ENCODE results near the gene ZNF785. TPM values are rescaled to one million over a fixed set of nuclear protein-coding genes. Genes with fewer than 3 reads are reported as not detected.

The ZNF785 gene
- total RNA-seq, 1 experiment from 2014 or later: 18.8 TPM

DNA sequence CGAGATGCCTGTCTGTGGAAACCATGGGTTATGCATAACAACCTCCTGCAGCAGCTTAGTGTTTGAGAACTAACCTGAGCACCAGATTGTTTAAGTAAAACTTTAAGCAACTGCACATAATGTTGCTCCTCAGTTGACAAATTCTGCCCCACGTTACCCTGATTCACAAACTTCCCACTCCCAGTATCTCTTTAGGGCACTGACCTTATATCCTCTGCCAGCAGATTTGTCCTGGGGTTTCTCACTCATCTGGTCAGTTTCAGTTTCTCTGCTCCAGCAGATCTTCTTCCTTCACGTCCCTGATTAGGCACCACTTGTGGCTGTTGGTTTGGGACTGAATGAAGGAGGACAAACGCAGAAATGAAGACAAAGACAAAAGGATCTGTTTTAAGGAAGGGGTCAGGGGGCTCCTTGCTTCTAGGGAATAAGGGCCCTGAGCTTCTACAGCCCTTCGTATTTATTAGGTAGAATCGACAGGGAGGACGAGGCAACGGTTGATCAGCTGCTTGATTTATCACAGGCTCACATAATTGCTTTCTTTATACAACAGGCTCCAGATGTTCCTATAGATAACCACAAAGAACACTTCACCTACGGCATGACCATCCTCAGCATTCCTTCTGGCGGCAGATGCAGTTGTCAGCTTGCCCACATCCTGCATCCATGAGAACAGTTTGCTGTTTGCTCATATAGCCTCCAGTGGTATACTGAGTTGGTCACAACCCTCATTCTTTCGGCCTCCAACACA lies 38.2 kb upstream of the ZNF785 start:
- TF ChIP-seq, protein P1, sequence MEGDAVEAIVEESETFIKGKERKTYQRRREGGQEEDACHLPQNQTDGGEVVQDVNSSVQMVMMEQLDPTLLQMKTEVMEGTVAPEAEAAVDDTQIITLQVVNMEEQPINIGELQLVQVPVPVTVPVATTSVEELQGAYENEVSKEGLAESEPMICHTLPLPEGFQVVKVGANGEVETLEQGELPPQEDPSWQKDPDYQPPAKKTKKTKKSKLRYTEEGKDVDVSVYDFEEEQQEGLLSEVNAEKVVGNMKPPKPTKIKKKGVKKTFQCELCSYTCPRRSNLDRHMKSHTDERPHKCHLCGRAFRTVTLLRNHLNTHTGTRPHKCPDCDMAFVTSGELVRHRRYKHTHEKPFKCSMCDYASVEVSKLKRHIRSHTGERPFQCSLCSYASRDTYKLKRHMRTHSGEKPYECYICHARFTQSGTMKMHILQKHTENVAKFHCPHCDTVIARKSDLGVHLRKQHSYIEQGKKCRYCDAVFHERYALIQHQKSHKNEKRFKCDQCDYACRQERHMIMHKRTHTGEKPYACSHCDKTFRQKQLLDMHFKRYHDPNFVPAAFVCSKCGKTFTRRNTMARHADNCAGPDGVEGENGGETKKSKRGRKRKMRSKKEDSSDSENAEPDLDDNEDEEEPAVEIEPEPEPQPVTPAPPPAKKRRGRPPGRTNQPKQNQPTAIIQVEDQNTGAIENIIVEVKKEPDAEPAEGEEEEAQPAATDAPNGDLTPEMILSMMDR (conservative IDR thresholded peaks at IDR 0.05): no peak
- H3K4me1 Mint-ChIP-seq: peaks cover 12 to 13% of the 10 kb centered on the region in 2 experiments
- no peak overlapping the region for H2AFZ ChIP-seq (ENCODE audit: low read length)

More for the DNA sequence above, 38.2 kb upstream of the ZNF785 start:
- Histone ChIP-seq H3K79me1 (ENCODE audit: insufficient read depth, low read depth, low read length, poor library complexity, severe bottlenecking) (no peaks in the 10 kb centered on the region), H3T11ph (ENCODE audit: low read length) (no peak overlapping the region), H4K5ac (ENCODE audit: insufficient read length, low read depth, low read length) (no peak overlapping the region), H3K18ac (ENCODE audit: insufficient read length, low read depth, low read length) (no peak overlapping the region), H2AK5ac (ENCODE audit: insufficient read length, low read length) (no peak overlapping the region), H3K27ac (ENCODE audit: insufficient read length, low read depth, low read length) (no peak overlapping the region), H3K23ac (ENCODE audit: insufficient read length, low read depth, low read length) (no peak overlapping the region), H3K27me3 (ENCODE audit: insufficient read depth, low read length) (no peaks in the 10 kb centered on the region), H3K23me2 (ENCODE audit: insufficient read length, low read depth, low read length, poor library complexity, severe bottlenecking) (no peaks in the 10 kb centered on the region), H3K79me2 (ENCODE audit: insufficient read depth, low read length) (no peaks in the 10 kb centered on the region), H3K4ac (ENCODE audit: low read depth, low read length) (no peak overlapping the region), H3K4me1 (ENCODE audit: insufficient read depth, low read length) (no peaks in the 10 kb centered on the region), H2BK12ac (ENCODE audit: insufficient read length, low read depth, low read length) (no peak overlapping the region), H3K9me3 (ENCODE audit: control insufficient read depth, low read depth, low read length) (no peaks in the 10 kb centered on the region), H2BK20ac (ENCODE audit: low read depth, low read length, poor library complexity, severe bottlenecking) (no peak overlapping the region), H2BK120ac (ENCODE audit: low read depth, low read length, poor library complexity, severe bottlenecking) (no peak overlapping the region), H4K20me1 (ENCODE audit: control insufficient read depth, insufficient read depth, insufficient read length) (no peaks in the 10 kb centered on the region), H3K9ac (ENCODE audit: extremely low read depth, insufficient read length, low read length) (no peak overlapping the region), H2BK15ac (ENCODE audit: low read depth, low read length) (no peak overlapping the region), H3K14ac (ENCODE audit: insufficient read depth, low read length) (no peak overlapping the region), H2BK5ac (ENCODE audit: insufficient read length, low read length) (no peak overlapping the region), H3K56ac (ENCODE audit: insufficient read length, low read depth, low read length) (no peak overlapping the region), H3K4me2 (ENCODE audit: insufficient read depth, insufficient read length, low read length) (no peak overlapping the region), H4K8ac (replicated peaks; ENCODE audit: insufficient read length, low read depth, low read length) (no peak overlapping the region), H4K91ac (ENCODE audit: insufficient read length, low read depth, low read length) (no peak overlapping the region)
- Mint-ChIP-seq H3K4me3 (no peak overlapping the region), H3K9me3 (no peaks in the 10 kb centered on the region; a peak in 1 of 5 replicates), H3K27ac (no peak overlapping the region), H3K27me3 (ENCODE audit: low read depth) (peaks cover 20% of the 10 kb centered on the region), H3K36me3 (ENCODE audit: insufficient read depth in 1 of 3, low read depth in 3 of 3) (no peaks in the 10 kb centered on the region)
- WGBS (ENCODE audit: extremely low coverage, insufficient read length, low lambda C conversion rate): no CpG with 5 or more reads among the region's 11 CpGs
- DNase-seq: no peak
